Measurements from ENCODE around the gene GPR17.

- TF ChIP-seq POLR2A (IDR thresholded peaks at IDR 0.05) (no peak), CTCF (IDR thresholded peaks at IDR 0.05) (no peak)
Measured at GRCh38 chr2:127604986-127605385, 41.0 kb upstream of the GPR17 start.

Measured in esophagus squamous epithelium (tissue), 4 donors.